ENCODE data around the gene CELSR1. TPM values are rescaled to one million over a fixed set of nuclear protein-coding genes. Genes with fewer than 3 reads are reported as not detected.

The CELSR1 gene
- total RNA-seq, 2 donors from 2014 or later, result 24.4 to 34.1 TPM

DNA sequence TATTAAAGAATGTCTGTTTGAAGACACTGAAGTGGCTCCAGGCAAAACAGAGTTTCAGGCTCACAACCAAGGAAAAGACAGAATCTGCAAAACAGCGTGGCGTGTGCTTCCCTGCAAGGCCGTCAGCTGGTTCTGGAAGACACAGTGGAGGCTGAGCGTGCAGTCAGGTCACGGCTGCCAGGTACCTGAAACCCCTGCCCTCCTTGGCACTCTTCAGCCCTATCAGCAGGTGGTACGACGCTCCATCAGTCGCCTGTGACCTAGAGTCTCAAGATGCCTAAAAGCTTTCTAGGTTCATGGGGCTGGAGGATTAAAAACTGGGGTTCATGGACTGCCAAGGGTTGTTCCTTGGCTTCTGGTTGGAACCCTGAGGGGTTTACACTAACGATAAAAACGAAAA is 136.1 kb downstream of the CELSR1 start:
- Histone ChIP-seq H3K9me3 (ENCODE audit: control insufficient read depth, low read length) (no peaks in the 10 kb centered on the region), H3K27ac (ENCODE audit: low read depth, low read length) (no peak overlapping the region), H3K27me3 (ENCODE audit: control insufficient read depth, insufficient read depth, low read length, poor library complexity, severe bottlenecking) (no peaks in the 10 kb centered on the region), H3K4me3 (ENCODE audit: low read length) (no peak overlapping the region), H3K36me3 (ENCODE audit: control insufficient read depth, insufficient read depth, low read length) (peaks cover 2% of the 10 kb centered on the region), H3K9ac (ENCODE audit: extremely low read depth, low read length, poor library complexity, severe bottlenecking) (no peak overlapping the region), H3K4me1 (ENCODE audit: control insufficient read depth, insufficient read depth, low read length) (no peaks in the 10 kb centered on the region)
- WGBS, 2 experiments (ENCODE audit: insufficient coverage in 1 of 2, insufficient read length in 1 of 2), result 88 to 98% methylated on average over 7 to 10 of the region's 10 CpGs
- Mint-ChIP-seq H3K27me3 (ENCODE audit: insufficient read depth) (no peaks in the 10 kb centered on the region), H3K9me3 (no peaks in the 10 kb centered on the region), H3K27ac (no peak overlapping the region), H3K36me3 (ENCODE audit: low read depth) (peaks cover 19% of the 10 kb centered on the region), H3K4me1 (no peaks in the 10 kb centered on the region), H3K4me3 (no peak overlapping the region)
- DNase-seq, result no peak
- TF ChIP-seq, protein P1, sequence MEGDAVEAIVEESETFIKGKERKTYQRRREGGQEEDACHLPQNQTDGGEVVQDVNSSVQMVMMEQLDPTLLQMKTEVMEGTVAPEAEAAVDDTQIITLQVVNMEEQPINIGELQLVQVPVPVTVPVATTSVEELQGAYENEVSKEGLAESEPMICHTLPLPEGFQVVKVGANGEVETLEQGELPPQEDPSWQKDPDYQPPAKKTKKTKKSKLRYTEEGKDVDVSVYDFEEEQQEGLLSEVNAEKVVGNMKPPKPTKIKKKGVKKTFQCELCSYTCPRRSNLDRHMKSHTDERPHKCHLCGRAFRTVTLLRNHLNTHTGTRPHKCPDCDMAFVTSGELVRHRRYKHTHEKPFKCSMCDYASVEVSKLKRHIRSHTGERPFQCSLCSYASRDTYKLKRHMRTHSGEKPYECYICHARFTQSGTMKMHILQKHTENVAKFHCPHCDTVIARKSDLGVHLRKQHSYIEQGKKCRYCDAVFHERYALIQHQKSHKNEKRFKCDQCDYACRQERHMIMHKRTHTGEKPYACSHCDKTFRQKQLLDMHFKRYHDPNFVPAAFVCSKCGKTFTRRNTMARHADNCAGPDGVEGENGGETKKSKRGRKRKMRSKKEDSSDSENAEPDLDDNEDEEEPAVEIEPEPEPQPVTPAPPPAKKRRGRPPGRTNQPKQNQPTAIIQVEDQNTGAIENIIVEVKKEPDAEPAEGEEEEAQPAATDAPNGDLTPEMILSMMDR (conservative IDR thresholded peaks at IDR 0.05), result no peak

- TF ChIP-seq, protein P1 (conservative IDR thresholded peaks at IDR 0.05), result no peak
- H3K4me1 Mint-ChIP-seq, result no peaks in the 10 kb centered on the region
- no peak overlapping the region for H3K9ac ChIP-seq (ENCODE audit: extremely low read depth, low read length, poor library complexity, severe bottlenecking)
- H3K27me3 ChIP-seq (ENCODE audit: control insufficient read depth, insufficient read depth, low read length, poor library complexity, severe bottlenecking), result no peaks in the 10 kb centered on the region
- DNase-seq, result no peak
- no peaks in the 10 kb centered on the region for H3K9me3 Mint-ChIP-seq
- H3K4me3 Mint-ChIP-seq, result no peak overlapping the region
- H3K4me3 ChIP-seq (ENCODE audit: low read length), result no peak overlapping the region
- H3K9me3 ChIP-seq (ENCODE audit: control insufficient read depth, low read length), result no peaks in the 10 kb centered on the region
- H3K4me1 ChIP-seq (ENCODE audit: control insufficient read depth, insufficient read depth, low read length), result no peaks in the 10 kb centered on the region
- 95 to 98% methylated on average over 9 to 16 of the region's 16 CpGs for WGBS, 2 experiments (ENCODE audit: insufficient coverage in 1 of 2, insufficient read length in 1 of 2)
- H3K36me3 ChIP-seq (ENCODE audit: control insufficient read depth, insufficient read depth, low read length), result peaks cover 2% of the 10 kb centered on the region
- H3K27ac ChIP-seq (ENCODE audit: low read depth, low read length), result no peak overlapping the region
- H3K27ac Mint-ChIP-seq, result no peak overlapping the region
- no peaks in the 10 kb centered on the region for H3K27me3 Mint-ChIP-seq (ENCODE audit: insufficient read depth)
- H3K36me3 Mint-ChIP-seq (ENCODE audit: low read depth), result peaks cover 20% of the 10 kb centered on the region
These were observed 138.0 kb downstream of the CELSR1 start for GRCh38 chr22:46399251-46400024.

DNA sequence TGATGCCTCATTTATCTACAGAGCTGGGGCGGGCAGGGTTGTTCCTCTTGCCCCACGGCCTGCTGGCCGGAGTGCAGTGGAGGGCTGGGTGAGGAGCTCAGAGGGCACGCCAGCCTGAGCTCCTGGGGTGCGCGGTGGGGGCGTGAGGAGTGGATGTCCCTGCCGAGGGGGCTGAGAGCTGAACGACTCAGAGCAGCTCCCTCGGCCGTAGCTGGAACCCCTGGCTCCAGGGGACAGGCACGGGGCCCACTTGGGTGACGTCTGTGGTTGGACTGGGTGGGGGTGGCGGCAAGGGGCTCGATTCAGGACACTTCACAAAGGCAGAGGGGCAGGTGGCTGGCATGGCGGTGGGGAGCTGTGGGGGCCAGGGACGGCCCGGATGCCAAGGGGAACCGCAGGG is 139.5 kb downstream of the CELSR1 start:
- Histone ChIP-seq H3K9me3 (ENCODE audit: control insufficient read depth, low read length) (no peaks in the 10 kb centered on the region), H3K9ac (ENCODE audit: extremely low read depth, low read length, poor library complexity, severe bottlenecking) (no peak overlapping the region), H3K27ac (ENCODE audit: low read depth, low read length) (no peak overlapping the region), H3K36me3 (ENCODE audit: control insufficient read depth, insufficient read depth, low read length) (peaks cover 2% of the 10 kb centered on the region), H3K27me3 (ENCODE audit: control insufficient read depth, insufficient read depth, low read length, poor library complexity, severe bottlenecking) (no peaks in the 10 kb centered on the region), H3K4me1 (ENCODE audit: control insufficient read depth, insufficient read depth, low read length) (no peaks in the 10 kb centered on the region), H3K4me3 (ENCODE audit: low read length) (no peak overlapping the region)
- Mint-ChIP-seq H3K4me3 (no peak overlapping the region), H3K4me1 (no peaks in the 10 kb centered on the region), H3K9me3 (no peaks in the 10 kb centered on the region), H3K36me3 (ENCODE audit: low read depth) (peaks cover 24% of the 10 kb centered on the region), H3K27me3 (ENCODE audit: insufficient read depth) (no peaks in the 10 kb centered on the region), H3K27ac (peak overlapping the region; percentile 17)
- TF ChIP-seq, protein P1 (conservative IDR thresholded peaks at IDR 0.05), result no peak
- no peak for DNase-seq
- WGBS, 2 experiments (ENCODE audit: insufficient coverage in 1 of 2, insufficient read length in 1 of 2), result 94% methylated on average over 8 to 19 of the region's 19 CpGs
